Measurements from ENCODE around the gene MAP3K10. TPM values are rescaled to one million over a fixed set of nuclear protein-coding genes. Genes with fewer than 3 reads are reported as not detected.

The MAP3K10 gene
- total RNA-seq, 1 donor from 2014 or later = 22.7 TPM

GRCh38 chr19:40155749-40156265 lies 35.4 kb upstream of the MAP3K10 start:
- no peaks in the 10 kb centered on the region for H3K36me3 Mint-ChIP-seq (ENCODE audit: low read depth)
- peak; percentile 56 for TF ChIP-seq CTCF (IDR thresholded peaks at IDR 0.05)
- H3K9me3 Mint-ChIP-seq (ENCODE audit: low read depth) = peaks cover 3% of the 10 kb centered on the region
- H3K4me1 Mint-ChIP-seq (ENCODE audit: low read depth) = no peaks in the 10 kb centered on the region
- H3K4me3 Mint-ChIP-seq (ENCODE audit: unreplicated experiment) = no peak overlapping the region
- H3K27me3 Mint-ChIP-seq (ENCODE audit: low read depth) = peaks cover 5% of the 10 kb centered on the region
- peak; percentile 11 for DNase-seq (ENCODE audit: low spot score)
- no peak overlapping the region for H3K27ac Mint-ChIP-seq (ENCODE audit: unreplicated experiment)

DNA sequence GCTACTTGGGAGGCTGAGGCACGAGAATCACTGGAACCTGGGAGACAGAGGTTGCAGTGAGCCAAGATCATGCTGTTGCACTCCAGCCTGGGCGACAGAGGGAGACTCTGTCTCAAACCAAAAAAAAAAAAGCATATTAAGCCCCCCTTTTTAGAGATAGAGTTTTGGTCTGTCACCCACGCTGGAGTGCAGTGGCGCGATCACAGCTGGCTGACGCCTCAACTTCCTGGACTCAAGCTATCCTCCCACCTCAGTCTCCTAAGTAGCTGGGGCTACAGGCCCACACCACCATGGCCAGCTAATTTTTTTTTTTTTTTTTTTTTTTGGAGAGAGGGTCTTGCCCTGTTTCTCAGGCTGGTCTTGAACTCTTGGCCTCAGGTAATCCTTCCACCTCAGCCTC lies 34.2 kb upstream of the MAP3K10 start:
- no peak overlapping the region for H3K4me3 Mint-ChIP-seq (ENCODE audit: unreplicated experiment)
- no peak overlapping the region for H3K27ac Mint-ChIP-seq (ENCODE audit: unreplicated experiment)
- H3K36me3 Mint-ChIP-seq (ENCODE audit: low read depth) = no peaks in the 10 kb centered on the region
- H3K9me3 Mint-ChIP-seq (ENCODE audit: low read depth) = peaks cover 3% of the 10 kb centered on the region
- peak; percentile 14 for DNase-seq (ENCODE audit: low spot score)
- peaks cover 5% of the 10 kb centered on the region for H3K27me3 Mint-ChIP-seq (ENCODE audit: low read depth)
- TF ChIP-seq CTCF (IDR thresholded peaks at IDR 0.05) = no peak
- no peaks in the 10 kb centered on the region for H3K4me1 Mint-ChIP-seq (ENCODE audit: low read depth)

DNA sequence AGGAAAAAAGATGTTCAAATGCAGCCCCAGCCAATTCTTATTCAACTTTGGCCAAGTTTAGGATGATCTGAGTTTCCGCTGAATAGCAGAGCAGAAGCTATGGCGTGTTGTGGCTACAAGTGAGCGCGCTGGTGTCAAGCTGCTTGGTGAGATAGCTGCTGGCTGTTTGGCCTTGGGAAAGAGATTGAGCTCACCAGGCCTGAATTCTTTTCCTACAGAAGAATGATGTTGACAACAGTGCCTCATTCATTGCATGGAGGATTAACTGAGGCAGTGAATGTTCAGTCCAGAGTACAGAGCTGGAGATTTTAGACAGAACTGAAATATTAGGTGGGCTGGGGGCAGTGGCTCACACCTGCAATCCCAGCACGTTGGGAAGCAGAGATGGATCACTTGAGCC lies 31.5 kb upstream of the MAP3K10 start:
- Mint-ChIP-seq H3K4me3 (ENCODE audit: unreplicated experiment) (no peak overlapping the region), H3K36me3 (ENCODE audit: low read depth) (no peaks in the 10 kb centered on the region), H3K9me3 (ENCODE audit: low read depth) (peaks cover 3% of the 10 kb centered on the region), H3K27ac (ENCODE audit: unreplicated experiment) (no peak overlapping the region), H3K4me1 (ENCODE audit: low read depth) (no peaks in the 10 kb centered on the region), H3K27me3 (ENCODE audit: low read depth) (peaks cover 5% of the 10 kb centered on the region)
- no peak for TF ChIP-seq CTCF (IDR thresholded peaks at IDR 0.05)
- DNase-seq (ENCODE audit: low spot score) = no peak

DNA sequence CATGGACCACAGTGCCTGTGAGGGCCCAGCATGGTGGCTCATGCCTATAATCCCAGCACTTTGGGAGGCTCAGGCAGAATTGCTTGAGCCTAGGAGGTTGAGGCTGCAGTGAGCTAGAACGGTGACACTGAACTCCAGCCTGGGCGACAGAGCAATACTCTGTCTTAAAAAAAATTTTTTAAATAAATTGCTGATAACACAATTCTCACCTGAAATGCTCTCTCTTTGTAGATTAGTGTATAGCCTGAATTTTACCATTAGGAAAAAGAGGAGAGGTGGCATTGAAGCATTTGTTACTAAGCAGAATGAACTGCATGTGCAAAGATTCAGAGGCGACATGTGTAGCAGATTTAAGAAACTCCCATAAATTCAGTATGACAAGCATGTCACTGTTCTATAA lies 29.1 kb upstream of the MAP3K10 start:
- peaks cover 3% of the 10 kb centered on the region for H3K27me3 Mint-ChIP-seq (ENCODE audit: low read depth)
- no peak overlapping the region for H3K4me3 Mint-ChIP-seq (ENCODE audit: unreplicated experiment)
- no peaks in the 10 kb centered on the region for H3K9me3 Mint-ChIP-seq (ENCODE audit: low read depth)
- no peak for DNase-seq (ENCODE audit: low spot score)
- no peak for TF ChIP-seq CTCF (IDR thresholded peaks at IDR 0.05)
- H3K36me3 Mint-ChIP-seq (ENCODE audit: low read depth) = no peaks in the 10 kb centered on the region
- no peaks in the 10 kb centered on the region for H3K4me1 Mint-ChIP-seq (ENCODE audit: low read depth)
- no peak overlapping the region for H3K27ac Mint-ChIP-seq (ENCODE audit: unreplicated experiment)

DNA sequence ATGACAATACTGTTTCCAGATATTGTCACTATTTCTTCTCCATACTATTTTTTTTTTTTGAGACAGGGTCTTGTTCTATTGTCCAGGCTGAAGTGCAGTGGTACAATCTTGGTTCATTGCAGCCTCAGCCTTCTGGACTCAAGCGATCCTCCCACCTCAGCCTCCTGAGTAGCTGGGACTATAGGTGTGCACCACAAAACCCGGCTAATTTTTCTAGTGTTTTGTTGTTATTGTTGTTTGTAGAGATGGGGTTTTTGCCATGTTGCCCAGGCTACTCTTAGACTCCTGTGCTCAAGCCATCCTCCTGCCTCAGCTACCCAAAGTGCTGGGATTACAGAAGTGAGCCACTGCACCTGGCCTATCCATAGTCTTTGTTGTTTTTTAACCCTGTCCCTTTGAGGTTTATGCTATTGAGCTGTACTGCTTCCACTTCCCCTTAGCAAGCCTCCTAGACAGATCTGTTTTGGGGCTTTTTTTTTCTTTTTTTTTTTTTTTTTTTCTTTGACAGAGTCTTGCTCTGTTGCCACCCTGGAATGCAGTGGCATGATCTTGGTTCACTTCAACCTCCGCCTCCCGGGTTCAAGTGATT lies 27.6 kb upstream of the MAP3K10 start:
- no peaks in the 10 kb centered on the region for H3K36me3 Mint-ChIP-seq (ENCODE audit: low read depth)
- peaks cover 3% of the 10 kb centered on the region for H3K27me3 Mint-ChIP-seq (ENCODE audit: low read depth)
- H3K9me3 Mint-ChIP-seq (ENCODE audit: low read depth) = no peaks in the 10 kb centered on the region
- no peak overlapping the region for H3K4me3 Mint-ChIP-seq (ENCODE audit: unreplicated experiment)
- no peak for DNase-seq (ENCODE audit: low spot score)
- no peak for TF ChIP-seq CTCF (IDR thresholded peaks at IDR 0.05)
- no peak overlapping the region for H3K27ac Mint-ChIP-seq (ENCODE audit: unreplicated experiment)
- H3K4me1 Mint-ChIP-seq (ENCODE audit: low read depth) = no peaks in the 10 kb centered on the region

Measured in chondrocyte (in vitro differentiated cells).